HG02852 (cell line): ENCODE data around the gene GFER.
"Not testable (repeated sequence)": the region's sequence is repeated elsewhere in the genome, so short reads cannot be mapped to it uniquely, and the experiment has no call there.

ENCODE experiments used
- ATAC-seq: cut with Tn5 transposase; IDR thresholded peaks from one replicate; pipeline ENCODE4 v1.9.1; 2021; ENCODE audit warnings: mild to moderate bottlenecking, moderate library complexity; ENCODE audit not compliant: unreplicated experiment

Gene GFER

DNA sequence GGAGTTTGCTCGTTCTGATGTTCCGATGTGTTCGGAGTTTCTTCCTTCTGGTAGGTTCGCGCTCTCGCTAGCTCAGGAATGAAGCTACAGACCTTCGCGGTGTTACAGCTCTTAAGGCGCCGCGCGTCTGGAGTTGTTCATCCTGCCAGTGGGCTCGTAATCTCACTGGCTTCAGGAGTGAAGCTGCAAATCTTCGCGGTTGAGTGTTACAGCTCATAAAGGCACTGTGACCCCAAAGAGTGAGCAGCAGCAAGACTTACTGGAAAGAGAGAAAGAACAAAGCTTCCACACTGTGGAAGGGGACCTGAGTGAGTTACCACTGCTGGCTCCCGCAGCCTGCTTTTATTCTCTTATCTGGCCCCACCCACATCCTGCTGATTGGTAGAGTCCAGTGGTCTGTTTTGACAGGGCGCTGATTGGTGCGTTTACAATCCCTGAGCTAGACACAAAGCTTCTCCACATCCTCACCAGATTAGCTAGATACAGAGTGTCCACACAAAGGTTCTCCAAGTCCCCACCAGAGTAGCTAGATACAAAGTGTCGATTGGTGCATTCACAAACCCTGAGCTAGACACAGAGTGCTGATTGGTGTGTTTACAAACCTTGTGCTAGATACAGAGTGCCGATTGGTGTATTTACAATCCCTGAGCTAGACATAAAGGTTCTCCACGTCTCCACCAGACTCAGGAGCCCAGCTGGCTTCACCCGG, 26.4 kb upstream of the GFER start:
- not testable (repeated sequence) for ATAC-seq

DNA sequence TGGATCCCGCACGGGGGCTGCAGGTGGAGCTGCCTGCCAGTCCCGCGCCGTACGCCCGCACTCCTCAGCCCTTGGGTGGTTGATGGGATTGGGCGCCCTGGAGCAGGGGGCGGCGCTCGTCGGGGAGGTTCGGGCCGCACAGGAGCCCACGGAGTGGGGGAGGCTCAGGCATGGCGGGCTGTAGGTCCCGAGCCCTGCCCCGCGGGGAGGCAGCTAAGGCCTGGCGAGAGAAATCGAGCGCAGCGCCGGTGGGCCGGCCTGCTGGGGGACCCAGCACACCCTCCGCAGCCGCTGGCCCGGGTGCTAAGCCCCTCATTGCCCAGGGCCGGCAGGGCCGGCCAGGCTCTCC, 25.9 kb upstream of the GFER start:
- not testable (repeated sequence) for ATAC-seq

GRCh38 chr16:1958715-1959268, 25.2 kb upstream of the GFER start:
- no peak for ATAC-seq

- peak; percentile 68 for ATAC-seq
Observed at GRCh38 chr16:1959269-1960039, 24.5 kb upstream of the GFER start, which contains the start of gene NDUFB10. TSS of gene NDUFB10 (plus strand) at chr16:1959538. CDS start at chr16:1959625, 87 bp downstream.

GRCh38 chr16:1960665-1961630, 23.0 kb upstream of the GFER start:
- ATAC-seq, result no peak

DNA sequence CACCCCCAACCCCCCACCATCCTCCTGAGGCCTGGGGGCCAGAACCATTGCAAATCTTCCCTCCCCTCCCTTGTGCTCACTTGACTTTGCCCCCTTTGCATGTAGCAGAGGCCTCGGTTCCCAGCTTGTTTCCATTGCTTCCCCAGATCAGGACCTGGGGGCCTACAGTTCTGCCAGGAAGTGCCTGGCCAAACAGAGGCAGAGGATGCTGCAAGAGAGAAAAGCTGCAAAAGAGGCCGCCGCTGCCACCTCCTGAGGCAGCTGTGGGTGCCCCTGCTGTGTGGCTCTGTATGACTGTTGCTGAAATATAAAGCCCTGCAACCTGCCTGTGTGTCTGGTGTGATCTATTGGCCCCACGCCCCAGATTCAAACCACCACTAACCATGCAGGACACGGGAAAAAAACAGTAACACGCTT, 22.3 kb upstream of the GFER start:
- ATAC-seq, result no peak

GRCh38 chr16:1962161-1963153, 21.5 kb upstream of the GFER start:
- ATAC-seq, result not testable (repeated sequence)

- peak; percentile 5 for ATAC-seq
Observed at GRCh38 chr16:1963806-1964505, 20.0 kb upstream of the GFER start.

DNA sequence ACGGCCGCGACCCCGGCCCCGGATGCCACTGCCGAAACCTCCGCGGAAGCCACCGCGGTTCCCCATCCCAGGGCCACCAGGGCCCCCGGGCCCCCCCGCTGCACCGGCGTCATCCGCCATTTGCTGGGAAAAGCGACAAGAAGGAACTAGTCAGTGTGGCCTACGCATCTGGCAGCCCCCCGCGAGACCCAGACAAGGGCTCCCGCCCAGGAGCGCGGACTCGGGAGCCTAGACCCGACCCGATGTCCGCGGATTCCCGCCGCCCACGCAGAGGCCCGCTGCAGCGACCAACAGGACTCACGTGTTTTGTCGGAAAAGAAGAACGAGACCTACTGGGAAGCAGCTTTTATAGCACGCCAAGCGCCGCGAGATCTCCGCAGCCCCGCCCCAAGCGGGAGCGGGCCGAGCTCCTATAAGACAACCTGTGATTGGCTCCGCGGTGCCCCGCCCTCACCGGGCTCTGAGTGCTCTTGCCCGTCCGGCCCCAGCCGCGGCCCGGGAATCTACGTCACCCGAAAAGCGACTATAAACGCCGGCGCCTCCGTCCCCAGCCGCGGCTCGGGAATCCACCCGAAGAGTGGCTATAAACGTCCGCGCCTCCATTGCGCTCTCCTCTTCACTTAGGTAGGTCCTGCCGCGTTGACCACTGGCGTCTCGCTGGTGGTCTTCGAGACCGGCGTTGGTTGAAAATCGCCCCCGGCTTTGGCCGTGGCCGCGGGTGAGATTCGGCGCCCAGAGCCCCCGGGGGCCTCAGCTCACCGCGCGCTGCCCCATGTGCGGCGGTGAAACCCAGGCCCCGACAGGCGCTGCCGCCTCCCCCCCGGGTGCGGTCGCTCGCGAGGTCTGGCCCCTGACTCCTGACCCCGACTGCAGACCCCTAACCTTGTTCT, 19.2 kb upstream of the GFER start, which contains the start of gene RPS2:
TSS of gene RPS2 (minus strand) at position 321 of the 890 bp plus-strand sequence. CDS start at position 120, 201 bp downstream.
- ATAC-seq, result peak; percentile 79

GRCh38 chr16:1965396-1966001, 18.5 kb upstream of the GFER start:
- ATAC-seq, result no peak

DNA sequence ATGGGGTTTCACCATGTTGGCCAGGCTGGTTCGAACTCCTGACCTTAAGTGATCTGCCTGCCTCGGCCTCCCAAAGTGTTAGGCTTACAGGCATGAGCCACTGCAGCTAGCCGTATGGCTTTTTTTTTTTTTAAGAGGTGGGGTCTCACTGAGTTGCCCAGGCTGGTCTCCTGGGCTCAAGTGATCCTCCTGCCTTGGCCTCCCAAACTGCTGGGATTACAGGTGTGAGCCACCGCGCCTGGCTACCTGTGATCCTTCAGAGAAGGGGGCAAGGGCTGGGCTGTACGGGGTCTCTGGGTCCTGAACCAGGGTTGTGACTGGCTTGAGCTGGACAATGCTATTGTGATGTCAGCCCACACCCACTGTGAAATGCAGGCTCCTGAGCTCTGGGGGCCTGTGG, 17.5 kb upstream of the GFER start, which contains the start of gene RNF151:
TSS of gene RNF151 (plus strand) at position 397 of the 400 bp plus-strand sequence. CDS start 26 bp downstream, outside the sequence.
- no peak for ATAC-seq

- no peak for ATAC-seq
Observed at GRCh38 chr16:1968146-1968953, 15.6 kb upstream of the GFER start.

GRCh38 chr16:1971796-1972489, 12.1 kb upstream of the GFER start, which contains the start of gene TBL3:
TSS of gene TBL3 (plus strand) at chr16:1972053. CDS start at chr16:1972165, 112 bp downstream.
- peak; percentile 77 for ATAC-seq

DNA sequence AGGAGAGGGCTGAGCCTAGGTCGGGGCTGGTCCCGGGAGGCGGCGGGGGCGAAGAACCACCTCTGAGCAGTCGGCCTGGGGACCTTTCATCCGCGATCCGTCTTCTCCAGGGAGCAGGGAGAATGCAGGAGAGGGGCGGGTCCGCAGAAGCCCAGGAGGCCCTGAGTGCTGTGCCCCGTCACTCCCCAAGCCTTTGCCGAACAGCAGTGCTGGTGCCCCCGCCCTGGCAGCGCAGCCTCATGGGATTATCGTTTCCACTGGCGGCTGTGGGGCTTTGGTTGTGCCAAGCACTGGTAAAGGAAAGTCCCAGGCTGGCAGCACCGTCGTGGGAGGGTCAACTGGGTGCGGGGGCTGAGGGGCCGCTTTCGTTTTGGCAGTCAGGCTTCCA, 11.5 kb upstream of the GFER start:
- ATAC-seq, result no peak

DNA sequence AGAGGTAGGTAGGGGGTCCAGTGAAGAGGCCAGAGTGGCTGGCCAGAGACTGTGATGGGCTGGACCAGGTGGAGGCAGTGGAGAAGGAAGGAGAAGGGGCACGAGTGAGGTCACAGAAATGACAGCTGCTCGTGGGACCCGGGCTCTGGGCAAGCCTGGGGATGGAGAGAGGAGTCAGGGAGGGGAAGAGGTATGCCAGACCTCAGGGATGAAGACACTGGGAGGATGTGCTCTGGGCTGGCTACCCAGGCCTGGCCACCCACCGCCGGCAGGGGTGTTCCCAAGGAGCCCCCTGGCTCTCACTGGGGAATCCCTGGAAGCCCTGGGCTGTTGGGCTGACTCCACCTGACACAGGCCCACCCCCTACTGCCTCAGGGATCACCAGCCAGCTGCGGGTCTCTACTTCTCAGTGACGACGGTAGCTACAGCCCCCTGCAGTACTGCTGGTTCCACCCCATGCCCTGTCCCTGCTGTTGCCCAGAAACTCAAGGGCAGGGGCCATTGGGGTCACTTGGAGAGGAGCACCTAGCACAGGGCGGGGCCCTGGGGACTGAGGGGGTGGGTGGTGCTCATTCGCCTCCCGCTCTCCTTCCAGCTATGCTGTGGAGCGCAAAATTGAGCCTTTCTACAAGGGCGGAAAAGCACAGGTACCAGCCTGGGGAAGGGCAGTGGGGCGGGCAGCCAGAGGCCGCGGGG, 10.4 kb upstream of the GFER start:
- no peak for ATAC-seq
